Adrenal gland (tissue), 12 donors: Measurements from ENCODE around the gene FAM9C. TPM values are rescaled to one million over a fixed set of nuclear protein-coding genes. Genes with fewer than 3 reads are reported as not detected.

Source experiments
- DNase-seq, 7 donors: peaks; one replicate each; pipeline ENCODE4 v3.0.0-alpha.2; 2019 to 2020
- H3K27ac ChIP-seq, 5 donors: fragments of 200-600 bp; sonication (generic) in 4 of 5; 1 replicate in 3 of 5; 2 replicates in 2 of 5; pipeline versions ENCODE4 v1.5.1 to v1.8.0; 2016 to 2020; ENCODE audit warnings: mild to moderate bottlenecking in 1 of 5
- H3K27me3 ChIP-seq: fragments of 200-600 bp; 2 replicates; pipeline ENCODE4 v1.8.0; 2021
- H3K36me3 ChIP-seq, 2 donors: fragments of 200-600 bp; replicated peaks in 1 of 2; 1 replicate in 1 of 2; 2 replicates in 1 of 2; pipeline versions ENCODE4 v1.5.1 to v1.8.0; 2018 to 2022
- H3K4me1 ChIP-seq, 2 donors: fragments of 200-600 bp; replicated peaks in 1 of 2; 1 replicate in 1 of 2; 2 replicates in 1 of 2; pipeline versions ENCODE4 v1.5.1 to v1.8.0; 2018 to 2021
- H3K4me3 ChIP-seq, 4 donors: fragments of 200-600 bp; sonication (generic) in 3 of 4; one replicate each; pipeline ENCODE4 v1.5.1; 2016 to 2018
- H3K9me3 ChIP-seq, 3 donors: fragments of 200-600 bp; sonication (generic) in 1 of 3; replicated peaks in 1 of 3; 1 replicate in 2 of 3; 2 replicates in 1 of 3; pipeline versions ENCODE4 v1.5.1 to v1.8.0; 2016 to 2021
- POLR2A ChIP-seq, 2 donors: fragments of 450-650 bp; IDR thresholded peaks; one replicate each; pipeline ENCODE4 v1.6.1; 2017; ENCODE audit warnings: antibody characterized with exemption in 2 of 2, mild to moderate bottlenecking in 2 of 2, moderate library complexity in 1 of 2
- WGBS, 4 donors: extraction: QIAGEN DNeasy Blood & Tissue Kit in 2 of 4; methylation state at CpG; one replicate each; pipeline versions ENCODE4 v1.1.5 to v1.1.7; 2013 to 2017; 5-methylcytosine and 5-hydroxymethylcytosine counted together
- intact Hi-C, 2 donors: fragments of 100-400 bp; cut with DNase I; formaldehyde crosslinking; loops; one replicate each; pipeline versions ENCODE4 v1.14.1 to v1.15.0; 2022 to 2023
- polyA plus RNA-seq, 3 donors: library from polyadenylated mRNA; stranded (reverse); fragments of 200-250 nt in 2 of 3; fragments of 350-450 nt in 1 of 3; fragmentation: Illumina TruSeq in 1 of 3; extraction: RNeasy Lipid Tissue Mini Kit (QIAGEN cat#74804) in 1 of 3; gene quantifications; one replicate each; pipeline ENCODE4 v1.2.3, GENCODE V29; 2013 to 2014
- total RNA-seq, 9 donors: library from RNA; depleted of rRNA in 4 of 9; stranded (reverse); fragments of >200 nt in 4 of 9; fragments of 120-200 nt in 1 of 9; fragmentation: NEBNext Ultra II Directional in 1 of 9; extraction: Animal tissue kit (Norgen Biotek cat#: 25700) in 1 of 9; gene quantifications; one replicate each; pipeline versions ENCODE4 v1.1.0 to v1.2.4, GENCODE V29; 2013 to 2023
- TF ChIP-seq, protein P1 (sequence below), 6 experiments: fragments of 450-650 bp in 4 of 6; fragments of 200-600 bp in 2 of 6; sonication (generic) in 1 of 6; IDR thresholded peaks; 1 replicate in 5 of 6; 2 replicates in 1 of 6; pipeline versions ENCODE4 v1.5.1 to v1.8.0; 2016 to 2021; ENCODE audit warnings: antibody characterized with exemption in 6 of 6, mild to moderate bottlenecking in 2 of 6, moderate library complexity in 1 of 6
- donor health status: healthy with polysubstance abuse.
- donor health status: Bipolar disorder and iron deficiency.
- donor health status: DM: yes; HTN: yes; CAD: no.
- donor health status: DM: no; HTN: no; CAD: no.
- donor health status: DM: no; HTN: no; CAD: no.
- donor health status: DM: yes; HTN: yes; CAD: no.

The FAM9C gene
- total and polyA plus RNA-seq, 12 donors = 0.03 to 0.14 TPM; not detected in 10

DNA sequence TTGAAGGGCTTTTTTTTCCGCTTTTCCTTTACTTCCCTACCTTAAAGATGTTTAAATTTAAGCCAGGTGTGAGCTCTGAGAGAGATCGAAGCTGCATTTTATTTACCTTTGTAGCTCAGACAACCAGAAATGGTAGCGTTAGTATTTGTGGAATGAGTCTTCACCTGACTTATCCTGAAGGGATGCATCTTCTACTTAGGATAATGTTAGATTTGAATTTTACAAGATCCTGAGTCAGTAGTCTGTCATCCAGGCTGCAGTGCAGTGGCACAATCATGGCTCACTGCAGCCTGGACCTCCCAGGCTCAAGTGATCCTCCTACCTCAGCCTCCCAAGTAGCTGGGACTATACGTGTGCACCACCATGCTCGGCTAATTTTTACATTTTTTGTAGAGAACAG, 43.3 kb downstream of the FAM9C start:
- H3K36me3 ChIP-seq = no peaks in the 10 kb centered on the region
- TF ChIP-seq, protein P1, sequence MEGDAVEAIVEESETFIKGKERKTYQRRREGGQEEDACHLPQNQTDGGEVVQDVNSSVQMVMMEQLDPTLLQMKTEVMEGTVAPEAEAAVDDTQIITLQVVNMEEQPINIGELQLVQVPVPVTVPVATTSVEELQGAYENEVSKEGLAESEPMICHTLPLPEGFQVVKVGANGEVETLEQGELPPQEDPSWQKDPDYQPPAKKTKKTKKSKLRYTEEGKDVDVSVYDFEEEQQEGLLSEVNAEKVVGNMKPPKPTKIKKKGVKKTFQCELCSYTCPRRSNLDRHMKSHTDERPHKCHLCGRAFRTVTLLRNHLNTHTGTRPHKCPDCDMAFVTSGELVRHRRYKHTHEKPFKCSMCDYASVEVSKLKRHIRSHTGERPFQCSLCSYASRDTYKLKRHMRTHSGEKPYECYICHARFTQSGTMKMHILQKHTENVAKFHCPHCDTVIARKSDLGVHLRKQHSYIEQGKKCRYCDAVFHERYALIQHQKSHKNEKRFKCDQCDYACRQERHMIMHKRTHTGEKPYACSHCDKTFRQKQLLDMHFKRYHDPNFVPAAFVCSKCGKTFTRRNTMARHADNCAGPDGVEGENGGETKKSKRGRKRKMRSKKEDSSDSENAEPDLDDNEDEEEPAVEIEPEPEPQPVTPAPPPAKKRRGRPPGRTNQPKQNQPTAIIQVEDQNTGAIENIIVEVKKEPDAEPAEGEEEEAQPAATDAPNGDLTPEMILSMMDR (IDR thresholded peaks at IDR 0.05) = no peak
- TF ChIP-seq POLR2A (IDR thresholded peaks at IDR 0.05) = no peak
- H3K9me3 ChIP-seq = no peaks in the 10 kb centered on the region
- intact Hi-C loops = no loop called here
- no peaks in the 10 kb centered on the region for H3K27me3 ChIP-seq
- no peak overlapping the region for H3K4me3 ChIP-seq
- no peak overlapping the region for H3K27ac ChIP-seq
- peaks cover 5 to 12% of the 10 kb centered on the region in 2 donors for H3K4me1 ChIP-seq
- WGBS, 4 donors = 88 to 96% (median 90%) methylated on average over 5 of the region's 5 CpGs
- no peak for DNase-seq

DNA sequence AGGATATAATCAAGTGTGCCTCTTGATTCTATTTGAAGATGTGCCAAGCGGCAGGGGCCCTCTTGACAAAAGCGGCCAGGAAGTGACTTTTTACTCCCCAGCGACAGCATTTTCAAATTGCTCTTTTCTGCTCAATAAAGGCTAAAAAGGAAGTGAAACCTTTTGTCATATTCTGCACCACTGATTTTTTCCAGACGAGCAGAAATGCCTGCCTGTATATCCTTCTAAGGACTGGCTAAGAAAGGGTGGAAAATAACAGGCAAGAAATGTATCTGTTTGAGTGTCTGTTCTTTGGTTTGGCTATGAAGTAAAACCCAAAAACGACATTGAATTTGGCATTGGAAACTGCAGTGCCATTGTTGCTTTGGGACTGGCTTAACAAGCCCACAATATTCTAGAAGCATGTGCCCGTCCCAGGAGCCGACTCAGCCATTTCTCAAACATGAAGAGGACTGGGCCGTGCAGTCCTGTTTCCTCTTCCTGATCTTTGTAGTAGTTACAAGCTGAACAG, 44.1 kb downstream of the FAM9C start:
- peak overlapping the region in 2 of 5 donors; percentile 19 to 80 for H3K27ac ChIP-seq
- peaks cover 5 to 12% of the 10 kb centered on the region in 2 donors for H3K4me1 ChIP-seq
- no peaks in the 10 kb centered on the region for H3K9me3 ChIP-seq
- intact Hi-C loops = no loop called here
- no peak overlapping the region for H3K4me3 ChIP-seq
- no peaks in the 10 kb centered on the region for H3K27me3 ChIP-seq
- 43 to 63% (median 47%) methylated on average over 8 of the region's 8 CpGs for WGBS, 4 donors
- no peaks in the 10 kb centered on the region for H3K36me3 ChIP-seq
- TF ChIP-seq, protein P1 (IDR thresholded peaks at IDR 0.05) = no peak
- TF ChIP-seq POLR2A (IDR thresholded peaks at IDR 0.05) = no peak
- peak in 2 of 7 donors; percentile 23 to 35 for DNase-seq

DNA sequence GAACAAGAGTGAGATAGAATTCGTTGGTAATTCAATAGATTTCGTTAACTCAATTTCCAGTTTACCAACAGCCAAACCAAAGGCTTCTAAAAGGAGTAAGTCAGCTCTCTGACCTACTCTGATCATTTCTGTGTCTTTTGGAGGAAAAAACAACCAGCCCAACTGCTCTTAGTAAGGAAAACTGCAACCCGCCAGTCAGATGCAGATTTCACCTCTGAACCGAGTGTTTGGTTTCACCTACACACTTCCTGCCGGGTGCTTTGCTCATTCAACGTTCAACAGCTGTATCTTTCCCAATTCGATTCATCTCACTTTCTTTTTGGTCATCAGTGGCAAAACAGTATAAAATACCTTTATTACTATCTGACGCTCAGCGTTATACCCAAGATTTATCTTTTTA, 45.0 kb downstream of the FAM9C start:
- 51 to 76% (median 64%) methylated on average over 9 of the region's 9 CpGs for WGBS, 4 donors
- no peak for TF ChIP-seq POLR2A (IDR thresholded peaks at IDR 0.05)
- TF ChIP-seq, protein P1 (IDR thresholded peaks at IDR 0.05) = no peak
- H3K27ac ChIP-seq = peak overlapping the region in 2 of 5 donors; percentile 19 to 42
- no peaks in the 10 kb centered on the region for H3K27me3 ChIP-seq
- no peak overlapping the region for H3K4me3 ChIP-seq
- no peak for DNase-seq
- H3K9me3 ChIP-seq = no peaks in the 10 kb centered on the region
- no peaks in the 10 kb centered on the region for H3K36me3 ChIP-seq
- intact Hi-C loops = no loop called here
- peaks cover 5 to 12% of the 10 kb centered on the region in 2 donors for H3K4me1 ChIP-seq

DNA sequence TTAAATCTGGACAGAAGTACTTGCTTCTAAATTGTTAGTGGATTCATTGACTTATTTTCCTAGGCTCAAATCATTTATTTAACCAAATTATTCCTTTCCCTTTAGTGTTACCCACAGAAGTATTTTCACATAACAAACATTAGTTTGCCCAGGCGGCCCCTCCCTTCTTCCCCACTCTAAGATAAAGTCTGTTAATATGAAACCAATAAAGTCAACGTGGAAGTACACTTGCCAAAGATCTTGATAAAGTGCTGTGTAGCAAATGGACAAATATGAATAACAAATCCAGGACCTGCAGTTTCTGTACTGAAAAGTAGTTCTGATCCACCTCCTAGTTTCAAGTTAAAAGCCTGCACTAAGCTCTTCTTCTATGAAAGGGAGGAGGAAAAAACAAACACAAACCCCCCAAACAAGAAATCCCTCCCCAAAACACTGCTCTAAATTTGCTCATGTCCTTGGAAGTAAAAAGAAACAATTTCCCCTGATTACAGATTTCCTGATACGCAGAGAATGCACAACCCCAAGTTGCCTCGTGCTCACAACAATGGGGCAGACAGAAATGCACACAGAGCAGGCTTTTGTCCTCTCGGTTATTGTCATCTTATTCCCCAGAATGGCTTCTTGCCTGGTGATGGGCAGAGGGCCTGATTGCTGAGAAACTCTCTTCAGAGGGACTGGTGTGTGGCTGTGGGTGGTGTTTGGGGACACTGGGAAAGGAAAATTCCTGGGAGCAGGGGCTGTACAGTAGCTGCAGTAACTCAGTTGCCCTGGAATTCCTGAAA, 46.3 kb downstream of the FAM9C start:
- DNase-seq = no peak
- 16 to 30% (median 24%) methylated on average over 5 of the region's 5 CpGs for WGBS, 4 donors
- no peak overlapping the region for H3K4me3 ChIP-seq
- no peaks in the 10 kb centered on the region for H3K36me3 ChIP-seq
- H3K27me3 ChIP-seq = no peaks in the 10 kb centered on the region
- intact Hi-C loops = no loop called here
- no peaks in the 10 kb centered on the region for H3K9me3 ChIP-seq
- TF ChIP-seq, protein P1 (IDR thresholded peaks at IDR 0.05) = no peak
- TF ChIP-seq POLR2A (IDR thresholded peaks at IDR 0.05) = no peak
- peaks cover 5 to 20% of the 10 kb centered on the region in 2 donors for H3K4me1 ChIP-seq
- peak overlapping the region in 3 of 5 donors; percentile 6 to 13 (median 13) for H3K27ac ChIP-seq
